SJCRH30 (cell line): ENCODE results near the gene DIP2A. TPM values are rescaled to one million over a fixed set of nuclear protein-coding genes. Genes with fewer than 3 reads are reported as not detected.

Source experiments
- DNase-seq, 2 experiments: peaks; one replicate each; pipeline ENCODE4 v3.0.0-alpha.2; 2015 to 2020
- H3K27ac ChIP-seq: fragments of 250-450 bp; sonication (Bioruptor Pico); 2 replicates; pipeline ENCODE4 v1.5.1; 2020; ENCODE audit warnings: mild to moderate bottlenecking, moderate library complexity
- H3K27me3 ChIP-seq: fragments of 250-450 bp; sonication (Bioruptor Pico); 2 replicates; pipeline ENCODE4 v1.5.1; 2020; ENCODE audit warnings: mild to moderate bottlenecking, moderate library complexity
- H3K36me3 ChIP-seq: fragments of 250-450 bp; sonication (Bioruptor Pico); 2 replicates; pipeline ENCODE4 v1.5.1; 2020; ENCODE audit warnings: mild to moderate bottlenecking, moderate library complexity
- H3K4me1 ChIP-seq: fragments of 250-450 bp; sonication (Bioruptor Pico); 2 replicates; pipeline ENCODE4 v1.5.1; 2020; ENCODE audit warnings: mild to moderate bottlenecking, moderate library complexity
- H3K4me3 ChIP-seq: fragments of 250-450 bp; sonication (Bioruptor Pico); 2 replicates; pipeline ENCODE4 v1.5.1; 2020; ENCODE audit warnings: mild to moderate bottlenecking, moderate library complexity
- H3K9me3 ChIP-seq: fragments of 250-450 bp; sonication (Bioruptor Pico); replicated peaks from 2 replicates; pipeline ENCODE4 v1.5.1; 2020; ENCODE audit warnings: mild to moderate bottlenecking, moderate library complexity
- total RNA-seq: library from RNA; depleted of rRNA; stranded (reverse); fragments of >200 nt; shearing (Covaris generic); gene quantifications from 2 replicates; pipeline ENCODE4 v1.2.3, GENCODE V29; 2014; rRNA removed

The DIP2A gene
- total RNA-seq, 1 experiment from 2014 or later: 27.0 TPM

DNA sequence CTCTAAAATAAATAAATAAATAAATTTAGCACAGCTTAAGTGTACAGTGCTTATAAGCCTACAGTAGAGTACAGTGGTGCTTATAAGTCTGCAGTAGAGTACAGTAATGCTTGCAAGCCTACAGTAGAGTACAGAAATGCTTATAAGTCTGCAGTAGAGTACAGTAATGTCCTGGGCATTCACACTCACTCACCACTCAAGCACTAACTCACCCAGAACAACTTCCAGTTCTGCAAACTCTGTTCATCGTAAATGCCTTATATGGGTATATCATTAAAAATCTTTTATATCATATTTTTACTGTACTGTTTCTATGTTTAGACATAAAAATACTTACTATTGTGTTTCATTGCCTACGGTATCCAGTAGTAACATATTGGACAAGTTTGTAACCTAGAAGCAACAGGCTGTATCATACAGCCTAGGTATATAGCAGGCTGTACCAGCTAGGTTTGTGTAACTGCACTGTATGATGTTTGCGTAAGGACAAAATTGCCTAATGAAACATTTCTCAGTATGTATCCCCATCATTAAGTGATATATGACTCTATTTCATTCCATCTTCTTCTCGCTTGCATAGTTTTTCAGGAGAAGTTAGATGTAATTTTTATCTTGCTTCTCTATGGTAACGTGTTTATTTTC lies 160.2 kb downstream of the DIP2A start:
- no peak for DNase-seq
- H3K4me1 ChIP-seq: peaks cover 4% of the 10 kb centered on the region; the same call in 1 of the 2 replicates
- H3K27ac ChIP-seq: no peak overlapping the region
- no peaks in the 10 kb centered on the region for H3K9me3 ChIP-seq
- no peaks in the 10 kb centered on the region for H3K27me3 ChIP-seq
- H3K36me3 ChIP-seq: no peaks in the 10 kb centered on the region
- no peak overlapping the region for H3K4me3 ChIP-seq

Other genes starting within 250 kb of the DIP2A start
- gene LSS, start 230.1 kb upstream of the DIP2A start, total RNA-seq: 30.6 and 41.3 TPM in 2 replicates
- gene MCM3AP, start 173.3 kb upstream of the DIP2A start, total RNA-seq: 39.8 and 49.2 TPM in 2 replicates
- 16.1 and 16.4 TPM in 2 replicates for gene YBEY, start 172.5 kb upstream of the DIP2A start, total RNA-seq
- gene C21orf58, start 135.0 kb upstream of the DIP2A start, total RNA-seq: 33.0 and 40.7 TPM in 2 replicates
- gene PCNT, start 134.7 kb upstream of the DIP2A start, total RNA-seq: 21.7 and 35.7 TPM in 2 replicates
- 0.18 and 0.25 TPM in 2 replicates for gene S100B, start 146.2 kb downstream of the DIP2A start, total RNA-seq
- 53.1 and 62.0 TPM in 2 replicates for gene PRMT2, start 176.8 kb downstream of the DIP2A start, total RNA-seq